Suprapubic skin (tissue), 4 donors: ENCODE data around the gene XIRP1. TPM values are rescaled to one million over a fixed set of nuclear protein-coding genes. Genes with fewer than 3 reads are reported as not detected.

Source experiments
- DNase-seq, 2 donors: peaks; one replicate each; pipeline ENCODE4 v3.0.0-alpha.2; 2019; ENCODE audit warnings: low spot score in 2 of 2
- H3K27ac ChIP-seq: fragments of 200-600 bp; sonication (generic); one replicate; pipeline ENCODE4 v1.5.1; 2019
- H3K27me3 ChIP-seq: fragments of 200-600 bp; sonication (generic); one replicate; pipeline ENCODE4 v1.5.1; 2019
- H3K36me3 ChIP-seq: fragments of 200-600 bp; sonication (generic); one replicate; pipeline ENCODE4 v1.5.1; 2019
- H3K4me1 ChIP-seq: fragments of 200-600 bp; sonication (generic); one replicate; pipeline ENCODE4 v1.5.1; 2019
- H3K4me3 ChIP-seq: fragments of 200-600 bp; sonication (generic); one replicate; pipeline ENCODE4 v1.5.1; 2019; ENCODE audit warnings: mild to moderate bottlenecking
- H3K9me3 ChIP-seq: fragments of 200-600 bp; sonication (generic); one replicate; pipeline ENCODE4 v1.5.1; 2019
- EP300 ChIP-seq: sonication (generic); formaldehyde crosslinking; IDR thresholded peaks from one replicate; pipeline ENCODE4 v1.6.1; 2017; ENCODE audit warnings: antibody characterized with exemption
- POLR2A ChIP-seq, 2 donors: fragments of 450-650 bp; IDR thresholded peaks; one replicate each; pipeline ENCODE4 v1.6.1; 2017; ENCODE audit warnings: antibody characterized with exemption in 2 of 2, mild to moderate bottlenecking in 2 of 2, moderate library complexity in 2 of 2
- POLR2AphosphoS5 ChIP-seq, 3 donors: sonication (generic); formaldehyde crosslinking; IDR thresholded peaks; one replicate each; pipeline ENCODE4 v1.6.1; 2017; ENCODE audit warnings: antibody characterized with exemption in 3 of 3
- WGBS: methylation state at CpG from one replicate; pipeline ENCODE4 v1.1.5; 2018; 5-methylcytosine and 5-hydroxymethylcytosine counted together
- total RNA-seq, 4 donors: library from RNA; depleted of rRNA; stranded (reverse); fragments of >200 nt; gene quantifications; one replicate each; pipeline ENCODE4 v1.1.0, GENCODE V29; 2016
- TF ChIP-seq, protein P1 (sequence below), 2 donors: fragments of 200-600 bp in 1 of 2; fragments of 450-650 bp in 1 of 2; sonication (generic) in 1 of 2; IDR thresholded peaks; one replicate each; pipeline ENCODE4 v1.5.1; 2016 to 2019; ENCODE audit warnings: antibody characterized with exemption in 2 of 2, mild to moderate bottlenecking in 1 of 2, moderate library complexity in 1 of 2

The XIRP1 gene
- total RNA-seq, 4 donors from 2014 or later: not detected

DNA sequence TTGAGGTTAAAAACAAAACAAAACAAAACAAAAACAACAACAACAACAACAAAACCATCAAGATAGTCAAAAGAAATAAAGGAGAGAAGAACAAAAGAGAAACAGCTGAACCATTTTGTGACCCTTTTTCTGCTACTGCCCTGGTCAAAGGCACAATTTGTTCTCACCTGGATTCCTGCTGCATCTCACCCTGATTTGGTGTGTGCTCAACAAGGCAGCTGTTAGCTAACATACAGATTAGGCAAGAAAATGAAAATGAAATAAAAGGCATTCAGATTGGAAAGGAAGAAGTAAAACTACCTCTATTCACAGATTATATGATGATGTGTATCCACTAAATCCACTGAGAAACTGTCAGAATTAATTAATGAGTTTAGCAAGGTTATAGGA, 28.7 kb upstream of the XIRP1 start:
- no peaks in the 10 kb centered on the region for H3K36me3 ChIP-seq
- no peaks in the 10 kb centered on the region for H3K4me1 ChIP-seq
- no peaks in the 10 kb centered on the region for H3K27me3 ChIP-seq
- no peak overlapping the region for H3K27ac ChIP-seq
- no peak overlapping the region for H3K4me3 ChIP-seq
- no peak for TF ChIP-seq POLR2AphosphoS5 (IDR thresholded peaks at IDR 0.05)
- no peak for TF ChIP-seq EP300
- TF ChIP-seq, protein P1, sequence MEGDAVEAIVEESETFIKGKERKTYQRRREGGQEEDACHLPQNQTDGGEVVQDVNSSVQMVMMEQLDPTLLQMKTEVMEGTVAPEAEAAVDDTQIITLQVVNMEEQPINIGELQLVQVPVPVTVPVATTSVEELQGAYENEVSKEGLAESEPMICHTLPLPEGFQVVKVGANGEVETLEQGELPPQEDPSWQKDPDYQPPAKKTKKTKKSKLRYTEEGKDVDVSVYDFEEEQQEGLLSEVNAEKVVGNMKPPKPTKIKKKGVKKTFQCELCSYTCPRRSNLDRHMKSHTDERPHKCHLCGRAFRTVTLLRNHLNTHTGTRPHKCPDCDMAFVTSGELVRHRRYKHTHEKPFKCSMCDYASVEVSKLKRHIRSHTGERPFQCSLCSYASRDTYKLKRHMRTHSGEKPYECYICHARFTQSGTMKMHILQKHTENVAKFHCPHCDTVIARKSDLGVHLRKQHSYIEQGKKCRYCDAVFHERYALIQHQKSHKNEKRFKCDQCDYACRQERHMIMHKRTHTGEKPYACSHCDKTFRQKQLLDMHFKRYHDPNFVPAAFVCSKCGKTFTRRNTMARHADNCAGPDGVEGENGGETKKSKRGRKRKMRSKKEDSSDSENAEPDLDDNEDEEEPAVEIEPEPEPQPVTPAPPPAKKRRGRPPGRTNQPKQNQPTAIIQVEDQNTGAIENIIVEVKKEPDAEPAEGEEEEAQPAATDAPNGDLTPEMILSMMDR (IDR thresholded peaks at IDR 0.05): no peak
- TF ChIP-seq POLR2A (IDR thresholded peaks at IDR 0.05): no peak
- H3K9me3 ChIP-seq: no peaks in the 10 kb centered on the region
- no peak for DNase-seq

DNA sequence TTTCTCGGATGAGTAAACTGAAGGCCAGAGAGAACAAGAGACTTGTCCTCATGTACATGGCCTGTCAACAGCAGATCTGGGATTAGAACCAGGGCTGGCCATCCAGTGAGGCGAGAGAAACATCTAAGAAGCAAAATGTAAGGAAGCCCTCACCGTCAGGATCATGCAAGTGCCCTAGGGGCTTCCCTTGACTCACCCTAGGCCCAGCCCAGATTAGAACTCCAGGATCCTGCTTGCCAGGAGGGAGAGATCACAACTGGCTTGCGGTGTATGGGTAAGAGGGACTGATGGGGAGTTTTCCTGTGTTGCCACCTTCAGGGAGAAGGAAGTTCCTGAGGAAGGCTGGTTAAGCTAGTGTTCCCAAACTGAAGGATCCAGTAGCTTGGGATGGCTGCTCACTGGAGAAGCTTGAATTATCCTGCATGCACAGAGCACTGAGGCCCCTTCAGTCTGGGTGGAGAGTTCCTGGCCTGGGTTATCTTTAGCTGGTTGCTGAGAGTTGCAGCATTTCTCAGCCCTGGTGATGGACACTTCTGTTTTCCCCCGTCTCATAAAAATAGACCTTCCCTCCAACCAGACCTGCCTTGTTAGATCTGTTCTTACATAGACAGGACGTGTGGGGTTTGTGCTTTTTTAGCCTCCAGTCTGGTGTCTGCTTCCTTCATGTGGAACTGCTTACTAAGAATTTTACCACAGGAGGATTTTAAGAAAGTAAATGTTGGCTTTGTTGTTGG, 28.2 kb upstream of the XIRP1 start:
- no peak for DNase-seq
- no peaks in the 10 kb centered on the region for H3K9me3 ChIP-seq
- TF ChIP-seq EP300: no peak
- no peak for TF ChIP-seq POLR2AphosphoS5 (IDR thresholded peaks at IDR 0.05)
- TF ChIP-seq, protein P1 (IDR thresholded peaks at IDR 0.05): no peak
- TF ChIP-seq POLR2A (IDR thresholded peaks at IDR 0.05): no peak
- no peaks in the 10 kb centered on the region for H3K4me1 ChIP-seq
- H3K27ac ChIP-seq: no peak overlapping the region
- no peaks in the 10 kb centered on the region for H3K36me3 ChIP-seq
- H3K4me3 ChIP-seq: no peak overlapping the region
- 72% methylated on average over 6 of the region's 6 CpGs for WGBS
- no peaks in the 10 kb centered on the region for H3K27me3 ChIP-seq

DNA sequence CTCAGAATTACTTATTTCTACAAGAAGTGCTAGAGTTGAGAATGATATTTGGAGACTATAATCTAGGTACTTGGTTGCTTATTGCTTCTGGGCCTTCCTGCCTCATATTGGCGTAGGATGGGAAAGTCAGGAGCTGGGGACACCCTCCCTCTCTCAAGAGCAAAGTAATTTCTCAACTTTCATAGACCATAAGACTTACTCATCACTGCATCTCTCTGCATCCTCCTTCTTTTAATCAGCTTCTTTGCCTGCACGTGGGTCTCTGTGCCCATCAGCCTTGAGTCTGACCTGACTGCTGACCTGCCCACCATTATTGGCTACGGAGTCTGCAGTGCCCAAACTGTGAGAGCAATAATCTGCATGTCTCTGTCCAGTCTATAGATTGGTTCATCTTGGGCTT, 27.3 kb upstream of the XIRP1 start:
- Histone ChIP-seq H3K36me3 (no peaks in the 10 kb centered on the region), H3K27ac (no peak overlapping the region), H3K4me1 (no peaks in the 10 kb centered on the region), H3K27me3 (no peaks in the 10 kb centered on the region), H3K9me3 (no peaks in the 10 kb centered on the region), H3K4me3 (no peak overlapping the region)
- WGBS: 92% methylated on average over 3 of the region's 3 CpGs
- TF ChIP-seq, protein P1 (IDR thresholded peaks at IDR 0.05): no peak
- TF ChIP-seq POLR2AphosphoS5 (IDR thresholded peaks at IDR 0.05) (no peak), EP300 (no peak), POLR2A (IDR thresholded peaks at IDR 0.05) (no peak)
- DNase-seq: no peak

DNA sequence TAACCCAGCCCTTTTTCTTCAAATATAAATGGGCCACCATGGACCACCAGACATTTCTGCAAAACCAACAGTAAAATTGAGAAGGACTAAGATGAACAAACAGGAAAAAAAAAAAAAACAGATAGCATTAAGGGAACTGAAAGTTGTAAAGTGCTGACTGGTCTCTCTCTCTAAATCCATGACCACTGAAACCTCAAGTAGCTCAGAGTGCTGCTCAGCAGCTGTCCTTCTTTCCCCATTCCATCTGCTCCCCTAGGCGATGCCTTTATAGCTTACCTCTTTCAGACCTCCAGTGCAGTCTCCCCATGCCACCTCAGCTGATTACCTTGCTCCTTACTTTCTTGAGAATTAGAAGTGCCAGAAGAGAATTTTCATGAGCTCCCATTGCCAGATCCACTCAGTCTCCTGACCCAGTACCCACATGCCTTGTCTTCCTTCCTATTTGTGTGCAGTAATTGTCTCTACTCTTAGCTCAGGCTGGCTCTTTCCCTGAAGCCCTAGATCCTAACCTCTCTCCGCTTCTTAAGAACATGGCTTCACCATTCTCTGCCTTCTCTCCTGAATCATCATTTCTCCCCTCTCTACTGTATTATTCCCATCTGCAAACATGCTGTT, 23.9 kb upstream of the XIRP1 start:
- TF ChIP-seq POLR2AphosphoS5 (IDR thresholded peaks at IDR 0.05) (no peak), EP300 (no peak), POLR2A (IDR thresholded peaks at IDR 0.05) (no peak)
- TF ChIP-seq, protein P1 (IDR thresholded peaks at IDR 0.05): no peak
- H3K4me3 ChIP-seq: no peak overlapping the region
- H3K27me3 ChIP-seq: no peaks in the 10 kb centered on the region
- H3K27ac ChIP-seq: no peak overlapping the region
- H3K36me3 ChIP-seq: no peaks in the 10 kb centered on the region
- no peaks in the 10 kb centered on the region for H3K9me3 ChIP-seq
- no peak for DNase-seq
- WGBS: 76% methylated on average over 2 of the region's 2 CpGs
- no peaks in the 10 kb centered on the region for H3K4me1 ChIP-seq

DNA sequence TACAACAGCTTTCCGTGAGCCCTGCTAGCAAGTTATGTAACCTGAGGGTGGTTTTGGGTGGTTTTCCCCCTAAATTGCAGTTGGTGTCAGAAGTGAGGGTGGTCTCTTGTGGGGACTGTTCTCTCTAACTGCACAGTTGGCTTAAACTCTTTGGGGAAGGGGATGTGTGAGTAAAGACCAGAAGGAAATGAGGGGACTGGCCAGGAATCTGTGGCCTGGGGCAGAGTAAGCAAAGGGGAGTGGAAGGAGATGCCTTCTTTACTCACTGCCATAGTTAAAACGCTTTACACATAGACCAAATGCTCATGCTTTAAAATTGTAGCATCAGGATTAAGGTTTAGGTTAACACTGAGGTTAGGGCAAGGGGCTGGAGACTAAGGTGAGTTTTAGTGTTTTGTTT, 21.2 kb upstream of the XIRP1 start:
- Histone ChIP-seq H3K9me3 (no peaks in the 10 kb centered on the region), H3K27ac (no peak overlapping the region), H3K4me1 (no peaks in the 10 kb centered on the region), H3K36me3 (no peaks in the 10 kb centered on the region), H3K27me3 (no peaks in the 10 kb centered on the region), H3K4me3 (no peak overlapping the region)
- WGBS: 57% methylated on average over 2 of the region's 2 CpGs
- TF ChIP-seq POLR2AphosphoS5 (IDR thresholded peaks at IDR 0.05) (no peak), POLR2A (IDR thresholded peaks at IDR 0.05) (no peak), EP300 (no peak)
- TF ChIP-seq, protein P1 (IDR thresholded peaks at IDR 0.05): no peak
- no peak for DNase-seq
